HG02938 (cell line): ENCODE results near the gene RNPC3.

Source experiments
- ATAC-seq: cut with Tn5 transposase; IDR thresholded peaks from one replicate; pipeline ENCODE4 v1.9.1; 2021; ENCODE audit warnings: mild to moderate bottlenecking, moderate library complexity; ENCODE audit not compliant: unreplicated experiment

The RNPC3 gene

DNA sequence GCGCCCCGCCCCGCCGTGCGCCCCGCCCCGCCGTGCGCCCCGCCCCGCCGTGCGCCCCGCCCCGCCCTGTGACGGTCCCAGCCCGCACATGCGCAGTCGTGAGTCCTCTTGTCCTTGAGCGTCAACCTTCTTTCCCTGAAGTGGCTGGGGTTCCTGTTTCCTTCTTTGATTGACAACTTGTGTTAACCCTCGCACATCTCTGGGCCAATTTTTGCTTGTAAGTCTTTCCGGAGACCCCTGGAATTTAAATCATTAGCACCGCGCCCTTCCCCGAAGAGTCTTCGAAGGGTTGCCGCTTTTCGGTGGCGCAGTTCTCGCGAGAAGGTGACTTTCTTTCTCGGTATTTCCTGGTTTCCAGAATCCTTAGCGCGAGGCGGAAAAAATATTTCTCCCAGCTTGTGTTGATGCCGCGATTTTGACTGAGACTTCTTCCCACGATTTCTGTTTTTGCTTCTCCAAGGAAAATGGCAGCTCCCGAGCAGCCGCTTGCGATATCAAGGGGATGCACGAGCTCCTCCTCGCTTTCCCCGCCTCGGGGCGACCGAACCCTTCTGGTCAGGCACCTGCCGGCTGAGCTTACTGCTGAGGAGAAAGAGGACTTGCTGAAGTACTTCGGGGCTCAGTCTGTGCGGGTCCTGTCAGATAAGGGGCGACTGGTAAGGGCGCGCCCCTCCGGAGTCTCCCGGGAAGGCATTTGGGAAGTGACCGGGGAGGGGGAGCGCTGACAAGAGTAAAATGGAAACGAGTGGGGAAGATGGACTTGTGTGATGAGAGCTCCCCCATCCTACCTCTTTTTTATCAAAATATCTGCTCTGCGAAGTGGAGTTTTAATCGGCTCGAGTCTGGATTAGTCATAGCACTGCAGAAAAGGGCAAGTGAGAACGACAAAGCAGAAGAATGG lies at the start of gene RNPC3:
Gene RNPC3 (plus strand): TSS at position 93 of the 901 bp plus-strand sequence. CDS start 372 bp downstream, at position 465.
- peak; percentile 68 for ATAC-seq

- no peak for ATAC-seq
Observed at GRCh38 chr1:103477101-103477500, 48.4 kb upstream of the RNPC3 start.

GRCh38 chr1:103489935-103490334 lies 35.6 kb upstream of the RNPC3 start:
- ATAC-seq = peak; percentile 71

- ATAC-seq = no peak
Observed at GRCh38 chr1:103492003-103492625, 33.4 kb upstream of the RNPC3 start.

GRCh38 chr1:103496014-103496635 lies 29.4 kb upstream of the RNPC3 start:
- ATAC-seq = no peak

- ATAC-seq = no peak
Observed at GRCh38 chr1:103497404-103497803, 28.1 kb upstream of the RNPC3 start.

DNA sequence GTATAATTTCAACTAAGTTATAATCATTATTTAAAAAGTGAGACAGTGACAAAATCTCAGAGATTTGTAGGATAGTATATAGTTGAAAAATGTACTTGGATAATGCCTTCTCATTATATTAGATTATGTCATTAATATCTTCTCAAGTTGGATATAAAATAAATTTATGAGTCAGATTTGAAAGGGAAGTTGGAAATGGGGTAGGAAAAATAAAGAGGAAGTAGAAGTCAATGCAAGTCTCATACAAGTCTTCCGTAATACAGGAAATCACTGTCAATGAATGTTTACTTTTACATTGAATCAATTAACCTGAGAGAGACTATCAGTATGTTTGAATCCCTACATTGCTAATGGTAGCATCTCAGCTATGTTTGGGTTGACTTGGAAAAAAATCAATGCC lies 16.2 kb upstream of the RNPC3 start:
- ATAC-seq = no peak

DNA sequence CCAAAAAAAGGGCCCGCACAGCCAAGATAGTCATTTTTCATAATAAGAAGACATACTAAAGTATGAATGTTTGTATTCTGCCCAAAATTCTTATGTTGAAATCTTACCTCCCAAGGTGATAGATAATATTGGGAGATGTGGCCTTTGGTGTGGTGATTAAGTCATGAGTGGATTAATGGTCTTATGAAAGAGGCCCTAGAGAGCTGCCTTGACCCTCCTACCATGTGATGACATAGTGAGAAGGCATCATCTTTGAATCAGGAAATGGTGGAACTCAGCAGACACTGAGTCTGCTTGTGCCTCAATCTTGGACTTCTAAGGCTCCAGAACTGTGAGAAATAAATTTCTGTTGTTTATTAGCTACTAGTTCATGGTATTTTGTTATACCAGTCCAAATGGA lies 11.8 kb upstream of the RNPC3 start:
- ATAC-seq = no peak

DNA sequence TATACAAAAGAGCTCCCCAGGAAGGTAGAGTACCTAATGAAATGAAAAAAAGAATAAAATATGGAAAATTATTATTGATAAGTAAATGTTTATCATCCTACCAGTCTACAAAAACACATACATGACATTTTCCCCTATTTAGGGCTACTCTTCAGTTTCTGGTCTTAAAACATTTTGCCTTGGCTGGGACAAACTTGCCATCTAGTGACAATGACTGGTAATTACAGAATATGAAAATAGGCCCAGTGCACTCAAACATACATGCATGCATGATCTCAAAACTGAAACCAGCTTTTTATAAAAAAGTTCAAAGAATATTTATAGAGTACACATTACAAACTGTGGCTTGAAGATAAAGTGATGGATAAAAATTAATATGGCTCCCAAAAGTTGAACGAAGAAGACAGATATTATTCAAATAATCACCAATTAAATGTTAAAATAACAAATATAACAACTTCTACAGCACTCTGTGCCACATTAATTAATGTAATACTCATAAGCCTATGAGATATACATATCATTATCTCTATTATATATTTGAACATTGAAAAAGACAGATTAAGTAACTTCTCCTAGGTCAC lies 10.5 kb upstream of the RNPC3 start:
- ATAC-seq = peak; percentile 71

DNA sequence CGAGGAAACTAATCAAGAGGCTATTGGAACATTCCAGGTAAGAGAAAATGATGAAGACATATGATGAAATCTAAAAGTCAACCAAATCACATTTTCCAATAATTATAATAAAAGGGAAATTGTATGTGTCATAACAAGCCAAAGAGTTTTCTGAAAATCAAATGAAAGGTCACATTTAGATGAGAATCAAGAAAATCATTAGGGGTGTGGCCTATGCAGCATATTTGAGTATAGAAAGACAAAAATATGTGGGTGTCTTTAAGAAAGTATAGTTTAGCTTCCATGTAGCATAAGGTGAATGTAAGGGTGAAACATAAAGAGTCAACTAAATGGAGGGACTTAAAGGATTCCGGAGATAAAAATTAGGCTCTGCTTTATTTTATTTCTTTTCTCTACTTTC lies 9.2 kb upstream of the RNPC3 start:
- no peak for ATAC-seq

GRCh38 chr1:103516693-103517092 lies 8.8 kb upstream of the RNPC3 start:
- ATAC-seq = no peak

- peak; percentile 88 for ATAC-seq
Observed at GRCh38 chr1:103517380-103518047, 8.0 kb upstream of the RNPC3 start.

DNA sequence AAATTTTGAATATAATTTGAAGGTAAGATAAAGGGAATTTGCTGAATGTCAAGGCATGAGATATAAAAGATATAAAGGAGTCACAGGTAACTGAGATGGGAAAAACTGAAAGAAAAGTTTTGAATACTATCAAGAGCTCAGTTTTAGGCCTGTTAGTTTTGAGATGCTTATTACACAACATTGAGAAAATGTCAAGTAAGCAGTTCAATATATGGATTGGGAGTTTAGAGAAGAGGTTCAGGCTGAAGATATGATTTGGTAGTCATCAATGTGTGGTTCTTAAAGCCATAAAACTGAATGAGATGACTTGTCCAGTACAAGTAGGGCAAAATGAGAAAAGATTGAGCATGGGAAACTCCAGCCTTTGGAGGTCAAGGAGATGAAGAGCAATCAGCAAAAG lies 4.7 kb upstream of the RNPC3 start:
- ATAC-seq = no peak

DNA sequence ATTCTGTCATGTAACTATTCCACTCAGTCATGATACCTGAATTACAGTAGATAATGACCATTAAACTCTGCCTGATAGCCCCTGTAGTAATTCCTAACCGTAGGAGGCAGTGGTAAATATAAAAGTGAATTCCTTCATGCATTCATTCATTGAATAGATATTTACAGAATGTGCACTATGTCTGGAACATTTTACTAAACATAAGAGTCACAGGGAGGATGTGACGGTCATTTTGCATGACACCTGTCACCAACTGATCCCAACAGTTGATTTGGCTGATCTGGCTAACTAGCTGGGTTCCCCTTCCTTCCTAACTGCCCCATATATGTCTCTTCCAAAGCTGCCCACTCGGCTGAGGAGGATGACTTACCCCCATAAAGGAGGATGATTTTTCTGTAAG lies 2.2 kb upstream of the RNPC3 start:
- no peak for ATAC-seq

GRCh38 chr1:103525114-103525606 lies 339 bp upstream of the RNPC3 start:
- ATAC-seq = peak; percentile 42

DNA sequence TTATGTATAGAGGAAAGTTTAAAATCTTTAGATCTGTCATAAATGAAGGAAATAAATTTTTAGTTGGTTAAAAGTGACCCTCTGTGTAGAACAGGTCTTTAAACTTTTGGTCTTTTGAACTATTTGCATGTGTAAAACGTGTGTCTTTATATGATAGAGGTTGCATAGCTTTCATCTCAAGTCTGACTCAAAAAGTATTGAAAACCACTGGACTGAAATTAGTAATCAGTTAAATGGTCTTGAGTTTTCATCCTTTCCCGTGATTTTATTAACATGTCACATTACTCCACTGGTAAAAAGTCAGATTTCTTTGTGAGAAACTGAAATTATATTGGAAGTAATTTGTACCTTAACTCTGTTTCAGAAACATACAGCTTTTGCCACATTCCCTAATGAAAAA lies 1.8 kb downstream of the RNPC3 start:
- ATAC-seq = peak; percentile 22

- ATAC-seq = no peak
Observed at GRCh38 chr1:103529746-103530145, 4.2 kb downstream of the RNPC3 start.

DNA sequence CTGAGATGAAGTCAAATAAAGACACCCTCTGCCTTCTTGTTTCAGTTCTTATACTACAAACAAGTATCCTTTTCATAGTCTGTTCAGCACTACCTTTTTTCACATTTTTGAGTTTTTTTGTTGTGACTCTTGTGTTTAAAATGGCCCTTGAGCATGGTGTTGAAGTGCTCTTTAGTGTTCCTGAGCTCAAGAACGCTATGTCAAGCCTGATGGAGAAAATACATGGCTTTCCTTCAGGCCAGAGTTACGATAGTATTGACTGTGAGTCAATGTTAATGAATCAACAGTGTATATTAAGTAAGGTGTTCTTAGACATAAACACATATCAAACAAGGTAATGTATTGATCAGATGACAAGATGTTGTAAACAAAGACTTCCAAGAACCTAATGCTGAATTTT lies 12.7 kb downstream of the RNPC3 start:
- no peak for ATAC-seq

DNA sequence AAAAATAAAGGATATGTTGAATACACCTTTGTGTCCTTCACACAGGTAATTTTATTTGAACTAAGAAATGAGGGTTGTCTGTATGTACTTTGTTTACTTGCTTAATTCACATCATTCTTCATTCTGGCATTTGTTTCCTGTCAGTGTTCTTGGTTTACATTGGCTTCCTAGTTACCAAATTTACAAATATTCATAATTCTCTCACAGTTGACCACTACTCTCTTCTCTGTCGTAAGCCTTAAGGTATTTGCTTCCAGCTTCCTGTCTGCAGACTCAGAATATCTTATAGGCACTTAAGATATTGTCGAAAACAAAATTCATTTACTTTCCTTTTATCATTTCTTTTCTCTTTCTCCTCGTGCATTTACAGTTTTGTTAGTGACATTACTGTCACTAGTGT lies 15.9 kb downstream of the RNPC3 start:
- ATAC-seq = no peak

DNA sequence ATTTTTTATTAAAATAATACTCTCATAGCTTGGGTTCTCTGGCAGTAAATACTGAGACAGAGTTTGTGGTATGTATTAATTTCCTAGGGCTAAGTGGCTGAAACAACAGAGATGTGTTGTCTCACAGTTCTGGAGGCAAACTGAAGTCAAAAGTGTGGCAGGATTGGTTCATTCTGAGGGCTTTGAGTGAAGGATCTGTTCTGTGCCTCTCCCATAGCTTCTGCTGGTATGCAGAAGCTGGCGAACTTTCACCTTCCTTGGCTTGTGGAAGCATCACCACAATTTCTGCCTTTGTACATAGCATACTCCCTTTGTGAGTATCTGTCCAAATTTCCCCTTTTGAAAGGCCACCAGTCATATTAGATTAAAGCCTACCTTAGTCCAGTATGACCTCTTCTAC lies 21.0 kb downstream of the RNPC3 start:
- no peak for ATAC-seq

DNA sequence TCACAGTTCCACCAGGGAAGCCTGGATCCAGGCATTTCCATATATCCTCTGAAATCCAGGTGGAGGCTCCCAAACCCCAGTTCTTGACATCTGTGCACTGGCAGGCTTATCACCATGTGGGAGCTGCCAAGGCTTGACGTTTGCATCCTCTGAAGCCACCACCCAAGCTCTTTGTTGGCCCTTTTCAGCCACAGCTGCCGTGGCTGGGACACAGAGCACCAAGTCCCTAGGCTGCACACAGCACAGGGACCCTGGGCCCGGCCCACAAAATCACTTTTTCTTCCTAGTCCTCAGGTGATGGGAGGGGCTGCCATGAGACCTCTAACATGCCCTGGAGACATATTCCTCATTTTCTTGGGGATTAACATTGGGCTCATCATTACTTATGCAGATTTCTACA lies 22.3 kb downstream of the RNPC3 start:
- no peak for ATAC-seq
